Measurements from ENCODE around the gene ATP9A. TPM values are rescaled to one million over a fixed set of nuclear protein-coding genes. Genes with fewer than 3 reads are reported as not detected.

ATP9A gene
- total RNA-seq, 1 donor from 2014 or later, result 35.8 TPM

DNA sequence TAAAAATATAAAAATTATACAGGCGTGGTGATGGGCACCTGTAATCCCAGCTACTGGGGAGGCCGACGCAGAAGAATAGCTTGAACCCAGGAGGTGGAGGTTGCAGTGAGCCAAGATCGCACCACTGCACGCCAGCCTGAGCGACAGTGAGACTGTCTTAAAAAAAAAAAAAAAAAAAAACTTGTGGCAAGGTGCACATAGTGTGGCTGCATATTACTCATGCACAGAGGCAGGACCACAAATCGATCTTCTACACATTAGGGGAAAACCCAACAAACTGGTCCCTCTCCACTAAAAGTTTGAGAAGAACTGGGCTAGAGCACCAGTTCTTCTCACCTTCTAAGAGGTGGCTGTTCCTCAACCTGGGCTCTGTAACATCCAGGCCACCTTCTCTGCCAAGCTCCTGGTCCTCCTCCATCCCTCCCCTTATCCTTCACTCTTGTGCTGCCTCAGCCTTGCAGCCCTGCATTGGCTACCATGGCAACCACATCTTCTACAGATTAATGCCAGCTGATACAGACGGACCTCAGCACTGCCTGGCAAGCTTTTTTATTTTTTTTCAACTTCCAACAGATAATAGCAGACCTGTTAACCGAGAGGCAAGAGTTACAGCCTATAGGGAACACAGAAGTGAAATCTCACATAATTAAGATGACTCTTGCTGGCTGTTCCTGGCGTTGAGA, 88.0 kb downstream of the ATP9A start:
- no peak overlapping the region for H3K4me3 ChIP-seq
- no peaks in the 10 kb centered on the region for H3K4me1 ChIP-seq
- TF ChIP-seq POLR2A (IDR thresholded peaks at IDR 0.05) (no peak), POLR2AphosphoS5 (IDR thresholded peaks at IDR 0.05; ENCODE audit: insufficient read depth in 1 of 2, low read depth in 1 of 2) (no peak)
- TF ChIP-seq, protein P1, sequence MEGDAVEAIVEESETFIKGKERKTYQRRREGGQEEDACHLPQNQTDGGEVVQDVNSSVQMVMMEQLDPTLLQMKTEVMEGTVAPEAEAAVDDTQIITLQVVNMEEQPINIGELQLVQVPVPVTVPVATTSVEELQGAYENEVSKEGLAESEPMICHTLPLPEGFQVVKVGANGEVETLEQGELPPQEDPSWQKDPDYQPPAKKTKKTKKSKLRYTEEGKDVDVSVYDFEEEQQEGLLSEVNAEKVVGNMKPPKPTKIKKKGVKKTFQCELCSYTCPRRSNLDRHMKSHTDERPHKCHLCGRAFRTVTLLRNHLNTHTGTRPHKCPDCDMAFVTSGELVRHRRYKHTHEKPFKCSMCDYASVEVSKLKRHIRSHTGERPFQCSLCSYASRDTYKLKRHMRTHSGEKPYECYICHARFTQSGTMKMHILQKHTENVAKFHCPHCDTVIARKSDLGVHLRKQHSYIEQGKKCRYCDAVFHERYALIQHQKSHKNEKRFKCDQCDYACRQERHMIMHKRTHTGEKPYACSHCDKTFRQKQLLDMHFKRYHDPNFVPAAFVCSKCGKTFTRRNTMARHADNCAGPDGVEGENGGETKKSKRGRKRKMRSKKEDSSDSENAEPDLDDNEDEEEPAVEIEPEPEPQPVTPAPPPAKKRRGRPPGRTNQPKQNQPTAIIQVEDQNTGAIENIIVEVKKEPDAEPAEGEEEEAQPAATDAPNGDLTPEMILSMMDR (IDR thresholded peaks at IDR 0.05), result no peak
- H3K27ac ChIP-seq, result no peak overlapping the region
- no peaks in the 10 kb centered on the region for H3K9me3 ChIP-seq
- intact Hi-C loops (cut with DNase I), result no loop called here
- no peaks in the 10 kb centered on the region for H3K36me3 ChIP-seq
- H3K27me3 ChIP-seq, result no peaks in the 10 kb centered on the region
- no peak for DNase-seq (ENCODE audit: extremely low spot score in 2 of 2)

DNA sequence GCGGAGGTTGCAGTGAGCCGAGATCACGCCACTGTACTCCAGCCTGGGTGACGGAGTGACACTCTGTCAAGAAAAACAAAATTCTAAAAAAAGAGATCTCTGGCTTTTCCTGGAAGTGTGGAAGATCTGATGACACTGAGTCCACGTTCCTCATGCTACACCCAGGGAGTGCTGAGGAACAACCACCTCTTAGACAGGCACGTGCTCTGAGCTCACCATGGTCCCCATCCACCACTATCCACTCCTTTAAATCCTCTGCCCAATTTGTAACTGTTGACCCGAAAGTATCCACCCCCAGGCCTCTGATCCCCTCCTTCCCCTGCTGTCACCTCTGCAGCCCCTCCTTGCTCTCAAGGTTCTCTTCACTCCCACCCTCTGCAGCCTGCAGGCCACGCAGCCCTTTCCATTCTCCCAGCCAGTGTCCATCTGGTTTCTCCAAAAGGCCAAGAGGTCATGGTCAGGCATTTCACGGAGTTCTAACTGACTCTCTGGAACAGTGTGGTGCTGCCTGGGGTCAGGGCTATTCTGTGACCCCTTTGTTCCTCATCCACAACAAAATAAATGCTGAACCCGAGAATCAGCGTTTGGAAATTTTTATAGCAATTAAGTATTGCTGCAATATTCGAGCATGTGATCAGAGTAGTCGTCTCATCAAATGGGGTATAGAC, 88.8 kb downstream of the ATP9A start:
- no peaks in the 10 kb centered on the region for H3K9me3 ChIP-seq
- H3K4me3 ChIP-seq, result no peak overlapping the region
- H3K27ac ChIP-seq, result no peak overlapping the region
- intact Hi-C loops (cut with DNase I), result no loop called here
- DNase-seq (ENCODE audit: extremely low spot score in 2 of 2), result no peak
- H3K27me3 ChIP-seq, result no peaks in the 10 kb centered on the region
- TF ChIP-seq, protein P1 (IDR thresholded peaks at IDR 0.05), result no peak
- TF ChIP-seq POLR2A (IDR thresholded peaks at IDR 0.05) (no peak), POLR2AphosphoS5 (IDR thresholded peaks at IDR 0.05; ENCODE audit: insufficient read depth in 1 of 2, low read depth in 1 of 2) (no peak)
- H3K4me1 ChIP-seq, result no peaks in the 10 kb centered on the region
- peaks cover 0 to 2% of the 10 kb centered on the region in 2 donors for H3K36me3 ChIP-seq

DNA sequence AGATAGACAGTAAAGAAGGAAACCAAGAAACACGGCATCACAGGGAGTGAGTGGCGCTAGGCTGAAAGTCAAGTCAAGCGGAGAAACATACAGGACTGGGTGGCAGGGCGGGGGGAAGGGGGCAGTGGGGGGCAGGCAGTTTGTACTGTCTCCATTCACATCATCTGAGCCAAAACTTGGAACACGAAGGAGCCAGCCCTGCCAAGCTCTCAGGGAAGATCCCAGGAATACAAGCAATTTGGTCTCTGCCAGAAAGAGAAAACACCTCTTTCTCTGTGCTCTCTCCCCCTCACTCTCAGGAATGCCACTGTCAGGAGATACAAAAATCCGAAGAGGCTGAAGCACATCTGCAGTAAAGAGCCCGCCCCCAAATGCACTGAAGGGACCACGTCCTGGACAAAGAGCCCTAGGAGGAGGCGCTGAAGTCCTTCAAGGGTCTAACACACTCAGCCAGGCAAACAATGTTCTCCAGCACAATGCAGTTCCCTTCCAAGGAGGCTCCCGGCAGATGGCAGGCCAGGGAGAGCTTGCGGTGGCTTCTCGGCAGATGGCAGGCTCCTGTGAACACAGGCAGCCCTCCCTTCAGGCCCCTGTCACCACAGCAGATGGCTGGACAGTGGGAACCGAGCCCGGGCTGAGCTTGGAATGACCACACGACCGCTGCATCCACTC, 90.0 kb downstream of the ATP9A start:
- intact Hi-C loops (cut with DNase I), result no loop called here
- Histone ChIP-seq H3K9me3 (no peaks in the 10 kb centered on the region), H3K27me3 (no peaks in the 10 kb centered on the region), H3K36me3 (peaks cover 0 to 15% of the 10 kb centered on the region in 2 donors), H3K27ac (no peak overlapping the region), H3K4me3 (no peak overlapping the region), H3K4me1 (no peaks in the 10 kb centered on the region)
- no peak for DNase-seq (ENCODE audit: extremely low spot score in 2 of 2)
- TF ChIP-seq POLR2A (IDR thresholded peaks at IDR 0.05) (no peak), POLR2AphosphoS5 (IDR thresholded peaks at IDR 0.05; ENCODE audit: insufficient read depth in 1 of 2, low read depth in 1 of 2) (no peak)
- TF ChIP-seq, protein P1 (IDR thresholded peaks at IDR 0.05), result no peak

DNA sequence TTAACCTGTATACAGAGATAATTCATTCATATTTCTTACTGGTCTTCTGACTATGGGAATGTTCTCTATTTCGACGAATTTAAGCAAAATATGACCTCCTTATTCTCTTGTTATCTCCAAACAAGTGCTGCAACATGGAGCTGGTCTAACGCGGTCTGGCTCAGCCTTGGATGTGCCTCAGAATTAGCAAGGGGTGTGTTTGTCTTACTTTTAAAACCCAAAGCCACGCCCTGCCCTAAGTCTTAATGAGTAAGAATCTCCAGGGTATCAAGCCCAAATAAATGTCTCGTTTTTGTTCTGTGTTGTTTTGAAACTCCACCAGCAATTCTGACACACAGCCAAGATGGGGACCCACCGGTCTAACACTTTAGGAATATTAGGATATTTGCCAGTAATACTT, 99.2 kb downstream of the ATP9A start:
- TF ChIP-seq POLR2AphosphoS5 (IDR thresholded peaks at IDR 0.05; ENCODE audit: insufficient read depth in 1 of 2, low read depth in 1 of 2), result no peak
- TF ChIP-seq, protein P1 (IDR thresholded peaks at IDR 0.05), result no peak
- no peak for TF ChIP-seq POLR2A (IDR thresholded peaks at IDR 0.05)

More for the DNA sequence above, 99.2 kb downstream of the ATP9A start:
- Histone ChIP-seq H3K4me3 (no peak overlapping the region), H3K27me3 (no peaks in the 10 kb centered on the region), H3K27ac (no peak overlapping the region), H3K9me3 (no peaks in the 10 kb centered on the region), H3K36me3 (peaks cover 0 to 19% of the 10 kb centered on the region in 2 donors), H3K4me1 (no peaks in the 10 kb centered on the region)
- intact Hi-C loops (cut with DNase I), result no loop called here
- no peak for DNase-seq (ENCODE audit: extremely low spot score in 2 of 2)
